IPS-18a (cell line): ENCODE results near the gene CP.
"Not testable (repeated sequence)": the region's sequence is repeated elsewhere in the genome, so short reads cannot be mapped to it uniquely, and the experiment has no call there.

Experiments
- H3K27ac ChIP-seq: one replicate; pipeline ENCODE4 v1.5.1; 2013; ENCODE audit warnings: low read length
- H3K27me3 ChIP-seq: one replicate; pipeline ENCODE4 v1.6.1; 2013; ENCODE audit warnings: mild to moderate bottlenecking, low read length; ENCODE audit not compliant: control insufficient read depth, insufficient read depth
- H3K36me3 ChIP-seq: one replicate; pipeline ENCODE4 v1.6.1; 2013; ENCODE audit warnings: low read depth, low read length; ENCODE audit not compliant: control insufficient read depth
- H3K4me1 ChIP-seq: one replicate; pipeline ENCODE4 v1.6.1; 2013; ENCODE audit warnings: low read depth, low read length; ENCODE audit not compliant: control insufficient read depth
- H3K4me3 ChIP-seq: one replicate; pipeline ENCODE4 v1.5.1; 2013; ENCODE audit warnings: low read length
- H3K9ac ChIP-seq: one replicate; pipeline ENCODE4 v1.6.1; 2013; ENCODE audit warnings: mild to moderate bottlenecking, low read length, moderate library complexity
- H3K9me3 ChIP-seq: one replicate; pipeline ENCODE4 v1.6.1; 2013; ENCODE audit warnings: low read depth, low read length; ENCODE audit not compliant: control insufficient read depth

Gene CP

GRCh38 chr3:149247008-149247710 is 25.5 kb upstream of the CP start:
- Histone ChIP-seq H3K4me3 (no peak overlapping the region), H3K4me1 (peaks cover 19% of the 10 kb centered on the region), H3K36me3 (no peaks in the 10 kb centered on the region), H3K27me3 (peaks cover 6% of the 10 kb centered on the region), H3K9ac (no peak overlapping the region), H3K9me3 (no peaks in the 10 kb centered on the region), H3K27ac (no peak overlapping the region)

- H3K9ac ChIP-seq: no peak overlapping the region
Observed at GRCh38 chr3:149245738-149246451, 24.3 kb upstream of the CP start.

GRCh38 chr3:149243540-149243939 is 21.9 kb upstream of the CP start:
- no peak overlapping the region for H3K27ac ChIP-seq
- H3K27me3 ChIP-seq: peaks cover 6% of the 10 kb centered on the region
- peaks cover 16% of the 10 kb centered on the region for H3K4me1 ChIP-seq
- no peaks in the 10 kb centered on the region for H3K36me3 ChIP-seq
- H3K4me3 ChIP-seq: no peak overlapping the region
- no peaks in the 10 kb centered on the region for H3K9me3 ChIP-seq
- no peak overlapping the region for H3K9ac ChIP-seq

More at GRCh38 chr3:149245738-149246451, 24.3 kb upstream of the CP start:
- Histone ChIP-seq H3K9me3 (no peaks in the 10 kb centered on the region), H3K27ac (no peak overlapping the region), H3K4me1 (peaks cover 19% of the 10 kb centered on the region), H3K4me3 (no peak overlapping the region), H3K27me3 (peaks cover 6% of the 10 kb centered on the region), H3K36me3 (no peaks in the 10 kb centered on the region)

GRCh38 chr3:149239357-149239936 is 17.8 kb upstream of the CP start:
- H3K27ac ChIP-seq: no peak overlapping the region
- H3K36me3 ChIP-seq: no peaks in the 10 kb centered on the region
- peaks cover 8% of the 10 kb centered on the region for H3K4me1 ChIP-seq
- no peak overlapping the region for H3K4me3 ChIP-seq
- no peak overlapping the region for H3K9ac ChIP-seq
- H3K27me3 ChIP-seq: no peaks in the 10 kb centered on the region
- H3K9me3 ChIP-seq: no peaks in the 10 kb centered on the region

- not testable (repeated sequence) for H3K4me3 ChIP-seq, H3K9ac ChIP-seq
- peaks cover 11% of the 10 kb centered on the region for H3K4me1 ChIP-seq
Observed at GRCh38 chr3:149238268-149238667, 16.6 kb upstream of the CP start.

GRCh38 chr3:149235599-149236424 is 14.2 kb upstream of the CP start:
- Histone ChIP-seq H3K27ac (no peak overlapping the region), H3K36me3 (no peaks in the 10 kb centered on the region), H3K4me3 (no peak overlapping the region), H3K9me3 (no peaks in the 10 kb centered on the region), H3K27me3 (no peaks in the 10 kb centered on the region), H3K4me1 (peaks cover 17% of the 10 kb centered on the region), H3K9ac (no peak overlapping the region)

More at GRCh38 chr3:149238268-149238667, 16.6 kb upstream of the CP start:
- not testable (repeated sequence) for H3K27ac ChIP-seq, H3K9me3 ChIP-seq, H3K36me3 ChIP-seq, H3K27me3 ChIP-seq

GRCh38 chr3:149234671-149235245 is 13.1 kb upstream of the CP start:
- Histone ChIP-seq H3K4me3 (no peak overlapping the region), H3K9ac (no peak overlapping the region), H3K27ac (no peak overlapping the region), H3K9me3 (no peaks in the 10 kb centered on the region), H3K4me1 (peaks cover 16% of the 10 kb centered on the region), H3K36me3 (no peaks in the 10 kb centered on the region), H3K27me3 (no peaks in the 10 kb centered on the region)

- Histone ChIP-seq H3K36me3 (no peaks in the 10 kb centered on the region), H3K9ac (no peak overlapping the region), H3K4me3 (no peak overlapping the region), H3K4me1 (peaks cover 12% of the 10 kb centered on the region), H3K27ac (no peak overlapping the region), H3K9me3 (no peaks in the 10 kb centered on the region), H3K27me3 (no peaks in the 10 kb centered on the region)
Observed at GRCh38 chr3:149233323-149233722, 11.7 kb upstream of the CP start.

GRCh38 chr3:149231871-149232270 is 10.2 kb upstream of the CP start:
- no peaks in the 10 kb centered on the region for H3K36me3 ChIP-seq
- H3K27ac ChIP-seq: no peak overlapping the region
- peaks cover 12% of the 10 kb centered on the region for H3K4me1 ChIP-seq
- H3K9ac ChIP-seq: no peak overlapping the region
- no peaks in the 10 kb centered on the region for H3K27me3 ChIP-seq
- H3K4me3 ChIP-seq: no peak overlapping the region
- H3K9me3 ChIP-seq: no peaks in the 10 kb centered on the region

- Histone ChIP-seq H3K36me3 (no peaks in the 10 kb centered on the region), H3K9ac (no peak overlapping the region), H3K27me3 (no peaks in the 10 kb centered on the region), H3K9me3 (no peaks in the 10 kb centered on the region), H3K27ac (no peak overlapping the region), H3K4me1 (peaks cover 8% of the 10 kb centered on the region), H3K4me3 (no peak overlapping the region)
Observed at GRCh38 chr3:149227591-149228268, 6.1 kb upstream of the CP start.
